ENCODE data around the gene MITF. TPM values are rescaled to one million over a fixed set of nuclear protein-coding genes. Genes with fewer than 3 reads are reported as not detected.

Gene MITF
- total RNA-seq, 1 donor from 2014 or later = 5.8 TPM

GRCh38 chr3:69807674-69808073 is 68.4 kb downstream of the MITF start:
- H3K27ac Mint-ChIP-seq (ENCODE audit: unreplicated experiment) = no peak overlapping the region
- H3K4me3 Mint-ChIP-seq (ENCODE audit: unreplicated experiment) = no peak overlapping the region
- peaks cover 11% of the 10 kb centered on the region for H3K4me1 Mint-ChIP-seq (ENCODE audit: unreplicated experiment)
- H3K9me3 Mint-ChIP-seq (ENCODE audit: unreplicated experiment) = peaks cover 9% of the 10 kb centered on the region
- H3K36me3 Mint-ChIP-seq (ENCODE audit: unreplicated experiment) = no peaks in the 10 kb centered on the region
- no peak for TF ChIP-seq CTCF (IDR thresholded peaks at IDR 0.05)
- H3K27me3 Mint-ChIP-seq (ENCODE audit: unreplicated experiment) = no peaks in the 10 kb centered on the region
- no peak for DNase-seq (ENCODE audit: extremely low spot score, unreplicated experiment)

GRCh38 chr3:69809076-69809835 is 70.0 kb downstream of the MITF start:
- no peak overlapping the region for H3K27ac Mint-ChIP-seq (ENCODE audit: unreplicated experiment)
- no peak overlapping the region for H3K4me3 Mint-ChIP-seq (ENCODE audit: unreplicated experiment)
- no peaks in the 10 kb centered on the region for H3K27me3 Mint-ChIP-seq (ENCODE audit: unreplicated experiment)
- H3K4me1 Mint-ChIP-seq (ENCODE audit: unreplicated experiment) = peaks cover 9% of the 10 kb centered on the region
- no peak for TF ChIP-seq CTCF (IDR thresholded peaks at IDR 0.05)
- H3K36me3 Mint-ChIP-seq (ENCODE audit: unreplicated experiment) = no peaks in the 10 kb centered on the region
- no peak for DNase-seq (ENCODE audit: extremely low spot score, unreplicated experiment)
- peaks cover 9% of the 10 kb centered on the region for H3K9me3 Mint-ChIP-seq (ENCODE audit: unreplicated experiment)

- H3K4me3 Mint-ChIP-seq (ENCODE audit: unreplicated experiment) = no peak overlapping the region
- peaks cover 5% of the 10 kb centered on the region for H3K4me1 Mint-ChIP-seq (ENCODE audit: unreplicated experiment)
- no peaks in the 10 kb centered on the region for H3K27me3 Mint-ChIP-seq (ENCODE audit: unreplicated experiment)
- H3K36me3 Mint-ChIP-seq (ENCODE audit: unreplicated experiment) = no peaks in the 10 kb centered on the region
- H3K9me3 Mint-ChIP-seq (ENCODE audit: unreplicated experiment) = peaks cover 9% of the 10 kb centered on the region
- no peak for TF ChIP-seq CTCF (IDR thresholded peaks at IDR 0.05)
- H3K27ac Mint-ChIP-seq (ENCODE audit: unreplicated experiment) = no peak overlapping the region
- no peak for DNase-seq (ENCODE audit: extremely low spot score, unreplicated experiment)
These were observed 72.5 kb downstream of the MITF start for GRCh38 chr3:69811452-69812401.

GRCh38 chr3:69815970-69816369 is 76.7 kb downstream of the MITF start:
- H3K9me3 Mint-ChIP-seq (ENCODE audit: unreplicated experiment) = no peaks in the 10 kb centered on the region
- DNase-seq (ENCODE audit: extremely low spot score, unreplicated experiment) = no peak
- H3K4me1 Mint-ChIP-seq (ENCODE audit: unreplicated experiment) = no peaks in the 10 kb centered on the region
- no peak overlapping the region for H3K27ac Mint-ChIP-seq (ENCODE audit: unreplicated experiment)
- no peaks in the 10 kb centered on the region for H3K27me3 Mint-ChIP-seq (ENCODE audit: unreplicated experiment)
- no peak for TF ChIP-seq CTCF (IDR thresholded peaks at IDR 0.05)
- H3K36me3 Mint-ChIP-seq (ENCODE audit: unreplicated experiment) = no peaks in the 10 kb centered on the region
- no peak overlapping the region for H3K4me3 Mint-ChIP-seq (ENCODE audit: unreplicated experiment)

GRCh38 chr3:69817988-69818387 is 78.7 kb downstream of the MITF start:
- H3K4me1 Mint-ChIP-seq (ENCODE audit: unreplicated experiment) = peaks cover 2% of the 10 kb centered on the region
- DNase-seq (ENCODE audit: extremely low spot score, unreplicated experiment) = no peak
- TF ChIP-seq CTCF (IDR thresholded peaks at IDR 0.05) = no peak
- H3K27ac Mint-ChIP-seq (ENCODE audit: unreplicated experiment) = no peak overlapping the region
- H3K9me3 Mint-ChIP-seq (ENCODE audit: unreplicated experiment) = no peaks in the 10 kb centered on the region
- no peak overlapping the region for H3K4me3 Mint-ChIP-seq (ENCODE audit: unreplicated experiment)
- no peaks in the 10 kb centered on the region for H3K36me3 Mint-ChIP-seq (ENCODE audit: unreplicated experiment)
- no peaks in the 10 kb centered on the region for H3K27me3 Mint-ChIP-seq (ENCODE audit: unreplicated experiment)

All from osteocyte (in vitro differentiated cells).